Neural crest cell (in vitro differentiated cells): ENCODE measurements around the gene B4GALT1. TPM values are rescaled to one million over a fixed set of nuclear protein-coding genes. Genes with fewer than 3 reads are reported as not detected.

Source experiments
- DNase-seq: peaks from one replicate; pipeline ENCODE4 v3.0.0; 2021; ENCODE audit warnings: low read depth, mixed read lengths, low spot score
- H3K27ac Mint-ChIP-seq: one replicate; pipeline ENCODE4 v1.8.0; 2021; ENCODE audit warnings: mild to moderate bottlenecking, mixed read lengths; ENCODE audit not compliant: unreplicated experiment
- H3K27me3 Mint-ChIP-seq: 2 replicates; pipeline ENCODE4 v1.8.0; 2021; ENCODE audit warnings: low read depth, mild to moderate bottlenecking, mixed read lengths
- H3K36me3 Mint-ChIP-seq: 2 replicates; pipeline ENCODE4 v1.8.0; 2021; ENCODE audit warnings: low read depth, mild to moderate bottlenecking, mixed read lengths
- H3K4me1 Mint-ChIP-seq: 2 replicates; pipeline ENCODE4 v1.8.0; 2021; ENCODE audit warnings: mixed read lengths
- H3K4me3 Mint-ChIP-seq: one replicate; pipeline ENCODE4 v1.8.0; 2021; ENCODE audit warnings: mild to moderate bottlenecking, mixed read lengths
- H3K9me3 Mint-ChIP-seq: 2 replicates; pipeline ENCODE4 v1.8.0; 2021; ENCODE audit warnings: mixed read lengths
- CTCF ChIP-seq: fragments of 200-600 bp; sonication (generic); conservative IDR thresholded peaks from 2 replicates; pipeline ENCODE4 v1.5.0; 2021; ENCODE audit warnings: antibody characterized with exemption, mild to moderate bottlenecking
- total RNA-seq: library from RNA; stranded (reverse); gene quantifications from 2 replicates; pipeline ENCODE4 v1.2.1, GENCODE V29; 2021

Gene B4GALT1
- total RNA-seq, 1 donor from 2014 or later, result 17.9 TPM

- H3K36me3 Mint-ChIP-seq, result no peaks in the 10 kb centered on the region
- H3K9me3 Mint-ChIP-seq, result no peaks in the 10 kb centered on the region
- H3K27me3 Mint-ChIP-seq, result peaks cover 2% of the 10 kb centered on the region
- DNase-seq, result no peak
- H3K4me3 Mint-ChIP-seq, result no peak overlapping the region
- no peak for TF ChIP-seq CTCF
- peaks cover 39% of the 10 kb centered on the region for H3K4me1 Mint-ChIP-seq
- H3K27ac Mint-ChIP-seq, result no peak overlapping the region
Measured at GRCh38 chr9:33139421-33140228, 27.5 kb downstream of the B4GALT1 start.

- Mint-ChIP-seq H3K36me3 (no peaks in the 10 kb centered on the region), H3K9me3 (no peaks in the 10 kb centered on the region), H3K4me3 (no peak overlapping the region), H3K27ac (peak overlapping the region; percentile 45), H3K27me3 (peaks cover 2% of the 10 kb centered on the region), H3K4me1 (peaks cover 39% of the 10 kb centered on the region)
- no peak for DNase-seq
- TF ChIP-seq CTCF, result no peak
Measured at GRCh38 chr9:33138768-33139167, 28.4 kb downstream of the B4GALT1 start.

GRCh38 chr9:33137781-33138264, 29.3 kb downstream of the B4GALT1 start:
- Mint-ChIP-seq H3K4me3 (no peak overlapping the region), H3K9me3 (no peaks in the 10 kb centered on the region), H3K4me1 (peaks cover 39% of the 10 kb centered on the region), H3K27me3 (peaks cover 2% of the 10 kb centered on the region), H3K36me3 (peaks cover 5% of the 10 kb centered on the region), H3K27ac (no peak overlapping the region)
- no peak for DNase-seq
- TF ChIP-seq CTCF, result no peak

DNA sequence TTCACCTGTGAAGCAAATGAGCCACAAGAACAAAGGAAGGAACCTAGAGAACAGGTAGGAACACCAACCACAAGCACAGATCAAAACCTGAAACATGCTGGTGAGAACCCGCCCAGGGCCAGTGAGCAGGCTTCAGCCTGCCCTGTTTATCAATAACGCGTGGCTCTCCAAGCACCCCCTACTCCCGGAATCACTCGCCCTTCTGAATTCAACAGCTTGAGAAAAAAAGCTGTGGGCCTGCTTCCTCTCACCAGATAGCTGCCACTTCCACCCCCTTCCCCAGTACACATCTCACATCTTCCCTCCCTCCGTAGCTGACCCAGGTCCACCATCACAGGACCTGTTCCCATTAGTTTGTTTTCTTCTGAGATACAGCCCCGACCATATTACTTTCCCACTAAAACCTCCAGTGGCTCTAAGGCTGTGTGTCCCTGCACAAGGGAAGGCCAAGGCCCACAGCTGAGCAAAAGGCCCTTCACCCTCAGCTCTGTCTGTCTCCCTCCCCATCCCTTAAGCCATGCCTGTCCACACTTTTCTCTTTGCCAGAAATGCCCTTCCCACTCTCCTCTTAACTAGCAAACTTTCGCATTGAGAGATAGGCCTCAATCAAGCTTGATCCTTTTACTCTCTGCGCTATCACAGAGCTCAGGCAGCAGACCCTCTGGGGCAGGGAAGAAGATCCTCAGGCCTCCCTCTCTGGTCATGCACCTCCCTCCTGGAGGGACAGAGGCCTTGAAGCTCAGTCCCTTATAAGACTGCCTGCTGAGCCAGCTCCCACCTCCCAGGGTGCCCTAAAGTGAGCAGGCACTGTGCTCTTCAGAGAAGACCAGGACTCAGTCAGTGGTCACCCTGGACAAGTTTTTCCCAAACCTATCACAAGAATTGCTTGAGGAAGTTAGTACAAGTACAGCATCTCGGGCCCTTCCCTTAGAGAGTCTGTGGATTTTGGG, 30.1 kb downstream of the B4GALT1 start:
- Mint-ChIP-seq H3K4me3 (no peak overlapping the region), H3K9me3 (no peaks in the 10 kb centered on the region), H3K4me1 (peaks cover 39% of the 10 kb centered on the region), H3K27me3 (peaks cover 2% of the 10 kb centered on the region), H3K27ac (peak overlapping the region; percentile 64), H3K36me3 (peaks cover 5% of the 10 kb centered on the region)
- DNase-seq, result no peak
- no peak for TF ChIP-seq CTCF

DNA sequence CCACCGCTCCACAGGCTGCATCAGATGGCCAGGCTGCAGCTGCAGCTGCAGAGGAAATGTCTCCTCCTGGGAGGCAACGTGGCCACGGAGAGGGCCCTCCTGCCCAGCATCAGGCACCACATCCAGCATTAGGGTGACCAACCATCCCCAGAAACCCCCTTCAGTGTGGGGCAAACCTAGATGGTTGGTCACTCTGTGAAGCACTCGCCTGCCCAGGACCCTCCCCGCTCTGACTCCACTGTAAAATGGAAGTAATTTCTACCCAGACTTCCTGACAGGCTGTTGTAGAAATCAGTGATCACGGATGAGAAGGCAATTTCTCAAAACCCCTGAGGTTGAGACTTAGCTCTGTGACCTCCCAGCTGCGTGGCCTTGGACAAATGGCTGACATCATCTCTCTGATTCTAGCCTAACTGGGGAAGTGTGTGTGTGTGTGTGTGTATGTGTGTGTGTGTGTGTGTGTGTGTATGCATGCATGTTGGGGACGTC, 31.6 kb downstream of the B4GALT1 start:
- no peak for TF ChIP-seq CTCF
- no peak for DNase-seq
- Mint-ChIP-seq H3K9me3 (no peaks in the 10 kb centered on the region), H3K36me3 (peaks cover 5% of the 10 kb centered on the region), H3K27ac (no peak overlapping the region), H3K4me1 (peaks cover 27% of the 10 kb centered on the region), H3K4me3 (no peak overlapping the region), H3K27me3 (peaks cover 2% of the 10 kb centered on the region)
